Uterus (tissue), 4 donors: ENCODE data around the gene GTF3C5. TPM values are rescaled to one million over a fixed set of nuclear protein-coding genes. Genes with fewer than 3 reads are reported as not detected.
"Not testable (repeated sequence)": the region's sequence is repeated elsewhere in the genome, so short reads cannot be mapped to it uniquely, and the experiment has no call there.

Source experiments
- DNase-seq, 2 donors: peaks; one replicate each; pipeline ENCODE4 v3.0.0-alpha.2; 2019 to 2020
- H3K27ac ChIP-seq, 2 donors: fragments of 200-600 bp; sonication (generic); 1 replicate in 1 of 2; 2 replicates in 1 of 2; pipeline ENCODE4 v1.5.1; 2016 to 2018
- H3K27me3 ChIP-seq, 2 donors: fragments of 200-600 bp; sonication (generic); one replicate each; pipeline ENCODE4 v1.5.1; 2018 to 2019; ENCODE audit warnings: control low read depth in 1 of 2
- H3K36me3 ChIP-seq, 2 donors: fragments of 200-600 bp; sonication (generic); one replicate each; pipeline ENCODE4 v1.5.1; 2019; ENCODE audit warnings: control low read depth in 1 of 2
- H3K4me1 ChIP-seq, 2 donors: fragments of 200-600 bp; sonication (generic); one replicate each; pipeline ENCODE4 v1.5.1; 2018 to 2019; ENCODE audit warnings: control low read depth in 1 of 2
- H3K4me3 ChIP-seq, 2 donors: fragments of 200-600 bp; sonication (generic); 1 replicate in 1 of 2; 2 replicates in 1 of 2; pipeline ENCODE4 v1.5.1; 2018 to 2019; ENCODE audit warnings: mild to moderate bottlenecking in 1 of 2
- H3K9me3 ChIP-seq, 2 donors: fragments of 200-600 bp; sonication (generic); one replicate each; pipeline ENCODE4 v1.5.1; 2019; ENCODE audit warnings: control low read depth in 1 of 2
- CTCF ChIP-seq, 4 experiments: fragments of 200-600 bp in 2 of 4; fragments of 450-650 bp in 2 of 4; sonication (generic) in 2 of 4; IDR thresholded peaks; one replicate each; pipeline ENCODE4 v1.5.1; 2016 to 2019; ENCODE audit warnings: antibody characterized with exemption in 4 of 4, mild to moderate bottlenecking in 2 of 4, moderate library complexity in 1 of 4
- POLR2A ChIP-seq, 2 donors: fragments of 450-650 bp; IDR thresholded peaks; one replicate each; pipeline ENCODE4 v1.6.1; 2016; ENCODE audit warnings: antibody characterized with exemption in 2 of 2, mild to moderate bottlenecking in 1 of 2, moderate library complexity in 1 of 2
- intact Hi-C: fragments of 100-400 bp; cut with DNase I; formaldehyde crosslinking; loops from one replicate; pipeline ENCODE4 v1.15.1; 2023; ENCODE audit warnings: low total_unique reads
- total RNA-seq, 4 donors: library from RNA; depleted of rRNA in 3 of 4; stranded (reverse); fragments of >200 nt in 3 of 4; gene quantifications; one replicate each; pipeline versions ENCODE4 v1.1.0 to v1.2.4, GENCODE V29; 2014 to 2023
- donor health status: DM: yes; HTN: yes; CAD: no.

Gene GTF3C5
- total RNA-seq, 4 donors from 2014 or later = 26.6 to 52.8 (median 37.1) TPM

- Histone ChIP-seq H3K27me3 (no peaks in the 10 kb centered on the region), H3K36me3 (no peaks in the 10 kb centered on the region), H3K9me3 (no peaks in the 10 kb centered on the region), H3K4me1 (no peaks in the 10 kb centered on the region), H3K27ac (no peak overlapping the region), H3K4me3 (no peak overlapping the region)
- no peak for TF ChIP-seq CTCF (IDR thresholded peaks at IDR 0.05)
- no peak for TF ChIP-seq POLR2A (IDR thresholded peaks at IDR 0.05)
- DNase-seq = no peak
- intact Hi-C loops = no loop called here
These were observed 40.8 kb downstream of the GTF3C5 start for GRCh38 chr9:133071484-133072150.

- H3K27ac ChIP-seq, H3K4me3 ChIP-seq, intact Hi-C loops, H3K9me3 ChIP-seq, DNase-seq, H3K36me3 ChIP-seq, H3K27me3 ChIP-seq, H3K4me1 ChIP-seq: not testable (repeated sequence)
These were observed 41.4 kb downstream of the GTF3C5 start for GRCh38 chr9:133072210-133072609.

- H3K4me3 ChIP-seq = no peak overlapping the region
- no peaks in the 10 kb centered on the region for H3K36me3 ChIP-seq
- DNase-seq = no peak
- intact Hi-C loops = no loop called here
- H3K9me3 ChIP-seq = no peaks in the 10 kb centered on the region
- TF ChIP-seq POLR2A (IDR thresholded peaks at IDR 0.05) (no peak), CTCF (IDR thresholded peaks at IDR 0.05) (no peak)
- no peaks in the 10 kb centered on the region for H3K4me1 ChIP-seq
- no peaks in the 10 kb centered on the region for H3K27me3 ChIP-seq
- H3K27ac ChIP-seq = no peak overlapping the region
These were observed 42.6 kb downstream of the GTF3C5 start for GRCh38 chr9:133073086-133074014.

- no peak overlapping the region for H3K4me3 ChIP-seq
- no peaks in the 10 kb centered on the region for H3K27me3 ChIP-seq
- no peak for TF ChIP-seq POLR2A (IDR thresholded peaks at IDR 0.05)
- TF ChIP-seq CTCF (IDR thresholded peaks at IDR 0.05) = no peak
- H3K9me3 ChIP-seq = no peaks in the 10 kb centered on the region
- H3K36me3 ChIP-seq = no peaks in the 10 kb centered on the region
- no peak for DNase-seq
- intact Hi-C loops = no loop called here
- no peaks in the 10 kb centered on the region for H3K4me1 ChIP-seq
- H3K27ac ChIP-seq = no peak overlapping the region
These were observed 43.4 kb downstream of the GTF3C5 start for GRCh38 chr9:133074111-133074651.

- Histone ChIP-seq H3K36me3 (no peaks in the 10 kb centered on the region), H3K27me3 (no peaks in the 10 kb centered on the region), H3K27ac (no peak overlapping the region), H3K9me3 (no peaks in the 10 kb centered on the region), H3K4me3 (no peak overlapping the region), H3K4me1 (no peaks in the 10 kb centered on the region)
- TF ChIP-seq CTCF (IDR thresholded peaks at IDR 0.05) = no peak
- no peak for TF ChIP-seq POLR2A (IDR thresholded peaks at IDR 0.05)
- intact Hi-C loops = no loop called here
- no peak for DNase-seq
These were observed 45.3 kb downstream of the GTF3C5 start for GRCh38 chr9:133075925-133076630.
